A549 (cell line): Measurements from ENCODE around the gene CREM. TPM values are rescaled to one million over a fixed set of nuclear protein-coding genes. Genes with fewer than 3 reads are reported as not detected.

Source experiments
- ATAC-seq, 2 experiments: fragments of 200-7000 bp in 1 of 2; fragments of >200 bp in 1 of 2; cut with Nextera tagmentation in 1 of 2; cut with Tn5 transposase in 1 of 2; 3 replicates each; pipeline versions ENCODE4 v1.8.0 to v1.9.1; 2018 to 2020; ENCODE audit warnings: mild to moderate bottlenecking in 1 of 2, moderate library complexity in 1 of 2
- CTCF ChIA-PET: fragments of 300-600 bp; sonication (Branson Sonifier 250); formaldehyde crosslinking; extraction: SDS; loops from one replicate; lab custom pipeline; 2021; ENCODE audit warnings: antibody characterized with exemption, inconsistent platforms; lab: Yijun Ruan, JAX
- POLR2A ChIA-PET: fragments of 350-600 bp; formaldehyde crosslinking; extraction: SDS; loops from one replicate; lab custom pipeline; 2021; ENCODE audit warnings: antibody characterized with exemption, inconsistent platforms; lab: Yijun Ruan, JAX
- DNase-seq, 2 experiments: peaks; one replicate each; pipeline versions ENCODE4 v3.0.0 to v3.0.0-alpha.2; 2011 to 2016; ENCODE audit warnings: low read depth in 1 of 2, low spot score in 1 of 2
- FAIRE-seq: peaks from 2 replicates; lab custom pipeline; 2011; peaks lifted over from hg19 to GRCh38; lab: Jason Lieb, UNC
- H3K27ac ChIP-seq, 2 experiments: fragments of >200 bp; sonication (Bioruptor Twin); formaldehyde crosslinking; 3 replicates each; pipeline ENCODE4 v1.5.1; 2016 to 2017
- H3K4me1 ChIP-seq: fragments of >200 bp; sonication (Bioruptor Twin); formaldehyde crosslinking; 3 replicates; pipeline ENCODE4 v1.6.1; 2016
- H3K4me2 ChIP-seq: fragments of >200 bp; sonication (Bioruptor Twin); formaldehyde crosslinking; 3 replicates; pipeline ENCODE4 v1.6.1; 2016
- H3K4me3 ChIP-seq: fragments of >200 bp; sonication (Bioruptor Twin); formaldehyde crosslinking; 3 replicates; pipeline ENCODE4 v1.5.1; 2016
- H3K9me3 ChIP-seq: fragments of >200 bp; sonication (Bioruptor Twin); formaldehyde crosslinking; 3 replicates; pipeline ENCODE4 v1.6.1; 2016
- BHLHE40 ChIP-seq: IDR thresholded peaks from 2 replicates; pipeline ENCODE4 v1.6.1; 2012; ENCODE audit warnings: low read depth, low read length, inconsistent platforms
- CTCF ChIP-seq: fragments of >200 bp; sonication (Bioruptor Twin); formaldehyde crosslinking; IDR thresholded peaks from 3 replicates; pipeline ENCODE4 v1.5.1; 2016
- EHF ChIP-seq: fragments of 250-450 bp; sonication (Bioruptor Pico); IDR thresholded peaks from 2 replicates; pipeline ENCODE4 v1.5.0; 2020; ENCODE audit warnings: mild to moderate bottlenecking
- FOSL2 ChIP-seq, 2 experiments: fragments of 450-650 bp in 1 of 2; fragments of >200 bp in 1 of 2; sonication (Bioruptor Twin) in 1 of 2; formaldehyde crosslinking; IDR thresholded peaks; 2 replicates each; pipeline versions ENCODE4 v1.5.0 to v1.6.1; 2016 to 2020; ENCODE audit warnings: mild to moderate bottlenecking in 1 of 2, moderate library complexity in 1 of 2
- FOXS1 ChIP-seq: fragments of 250-450 bp; sonication (Bioruptor Pico); IDR thresholded peaks from 2 replicates; pipeline ENCODE4 v1.5.0; 2020; ENCODE audit warnings: mild to moderate bottlenecking, moderate library complexity
- JUN ChIP-seq, 2 experiments: fragments of >200 bp; sonication (Bioruptor Twin); formaldehyde crosslinking; IDR thresholded peaks; 2 replicates in 1 of 2; 3 replicates in 1 of 2; pipeline ENCODE4 v1.6.1; 2016 to 2017
- MAFK ChIP-seq: fragments of 450-650 bp; IDR thresholded peaks from 2 replicates; pipeline ENCODE4 v1.6.1; 2014; ENCODE audit not compliant: partially characterized antibody
- NR3C1 ChIP-seq: fragments of >200 bp; sonication (Bioruptor Twin); formaldehyde crosslinking; IDR thresholded peaks from 3 replicates; pipeline ENCODE4 v1.6.1; 2017
- POLR2AphosphoS2 ChIP-seq: conservative IDR thresholded peaks from 2 replicates; pipeline ENCODE4 v1.6.1; 2012; ENCODE audit warnings: low read length, improper control_type of control experiment, inconsistent platforms
- RARB ChIP-seq: fragments of 250-450 bp; sonication (Bioruptor Pico); IDR thresholded peaks from 2 replicates; pipeline ENCODE4 v1.8.0; 2021; ENCODE audit warnings: mild to moderate bottlenecking, moderate library complexity
- SMC3 ChIP-seq: fragments of >200 bp; sonication (Bioruptor Twin); formaldehyde crosslinking; IDR thresholded peaks from 3 replicates; pipeline ENCODE4 v1.6.1; 2018; ENCODE audit warnings: inconsistent platforms
- TFCP2L1 ChIP-seq: fragments of 250-450 bp; sonication (Bioruptor Pico); IDR thresholded peaks from 2 replicates; pipeline ENCODE4 v1.5.0; 2021; ENCODE audit warnings: mild to moderate bottlenecking
- ZFP36 ChIP-seq: fragments of 450-650 bp; IDR thresholded peaks from 2 replicates; pipeline ENCODE4 v1.6.1; 2014; ENCODE audit warnings: borderline replicate concordance; ENCODE audit not compliant: partially characterized antibody
- WGBS: methylation state at CpG from one replicate; pipeline ENCODE4 v1.1.6; 2017; ENCODE audit errors: missing lambda C conversion rate; 5-methylcytosine and 5-hydroxymethylcytosine counted together
- polyA plus RNA-seq, 4 experiments: library from polyadenylated mRNA; depleted of rRNA in 3 of 4; stranded (reverse); fragments of >200 nt; fragmentation: RNase III in 1 of 4; extraction: RNeasy Plus Mini Kit Qiagen cat#74134 plus additional on column Dnase treatment in 1 of 4; gene quantifications; 2 replicates in 3 of 4; 3 replicates in 1 of 4; pipeline ENCODE4 v1.2.3, GENCODE V29; 2011 to 2017
- TF ChIP-seq, protein P1 (sequence below): fragments of 200-600 bp; sonication (generic); IDR thresholded peaks from 2 replicates; pipeline ENCODE4 v1.6.1; 2016; ENCODE audit warnings: antibody characterized with exemption, mild to moderate bottlenecking, moderate library complexity
- TF ChIP-seq, protein P2 (sequence below): IDR thresholded peaks from 2 replicates; pipeline ENCODE4 v1.6.1; 2012
- TF ChIP-seq, protein P3 (sequence below): fragments of >200 bp; sonication (Bioruptor Twin); formaldehyde crosslinking; IDR thresholded peaks from 3 replicates; pipeline ENCODE4 v1.6.1; 2016

Gene CREM
- polyA plus RNA-seq, 2 of the 4 experiments (the other 2 are of a cell fraction): 53.3 to 112 TPM

DNA sequence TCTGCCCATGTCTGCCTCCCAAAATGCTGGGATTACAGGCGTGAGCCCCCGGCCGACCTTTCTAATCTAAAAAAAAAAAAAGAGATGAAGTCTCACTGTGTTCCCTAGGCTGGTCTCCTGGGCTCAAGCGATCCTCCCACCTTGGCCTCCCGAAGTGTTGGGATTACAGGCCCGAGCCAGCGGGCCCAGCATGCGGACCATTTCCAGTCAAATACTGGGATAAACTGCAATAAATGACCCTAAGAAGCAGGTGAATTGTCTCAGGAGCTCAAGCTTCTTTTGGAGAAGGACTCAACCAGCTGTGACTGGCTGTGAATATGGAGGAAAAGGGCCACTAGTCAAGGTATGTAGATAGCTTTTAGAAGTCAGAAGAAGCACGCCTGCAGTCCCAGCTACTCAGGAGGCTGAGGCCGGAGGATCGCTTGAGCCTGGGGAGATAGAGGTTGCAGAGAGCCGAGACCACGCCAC, 550 bp upstream of the CREM start:
- peak overlapping the region; percentile 82 for H3K4me2 ChIP-seq
- no peak; a peak in 1 of 6 replicates for ATAC-seq
- peaks cover 25% of the 10 kb centered on the region; the same call in 2 of the 3 replicates for H3K4me1 ChIP-seq
- TF ChIP-seq ZFP36 (no peak), EHF (CRISPR knock-in tag) (0 out of 2 replicates have a peak, but pooled peaks have one; percentile 38)
- no peak for FAIRE-seq
- peak overlapping the region; percentile 56 for H3K4me3 ChIP-seq
- no peaks in the 10 kb centered on the region for H3K9me3 ChIP-seq
- ChIA-PET POLR2A (interaction anchor here (0.7 to 3.4 kb wide), 14 partner anchors 8 to 96 kb away, joined by 3 to 64 read pairs (median 4); partner anchors contain the start of gene CUL2), CTCF (interaction anchor here (0.6 to 15.7 kb wide), 27 partner anchors 8 to 440 kb away, joined by 3 to 246 read pairs (median 4); no protein-coding TSS in a partner anchor)
- WGBS: 54% methylated on average over 13 of the region's 13 CpGs
- H3K27ac ChIP-seq: peak overlapping the region; percentile 82 to 96
- DNase-seq: no peak

- no peak for FAIRE-seq
These were observed 744 bp downstream of the CREM start for GRCh38 chr10:35127289-35127891.

GRCh38 chr10:35129185-35129674, 2.6 kb downstream of the CREM start:
- ATAC-seq: no peak

More at GRCh38 chr10:35127289-35127891, 744 bp downstream of the CREM start:
- H3K4me2 ChIP-seq: peak overlapping the region; percentile 69
- H3K27ac ChIP-seq: peak overlapping the region; percentile 96 to 97
- TF ChIP-seq FOSL2 (IDR thresholded peaks at IDR 0.05) (no peak), FOSL2 (CRISPR knock-in tag; IDR thresholded peaks at IDR 0.05) (peak; percentile 40; the same call in 1 of the 2 replicates), NR3C1 (no peak), BHLHE40 (no peak), JUN (IDR thresholded peaks at IDR 0.05) (peak in 1 of 2 experiments; percentile 10; a peak in 1 of 5 replicates), EHF (CRISPR knock-in tag) (no peak), SMC3 (no peak), RARB (no peak), FOXS1 (CRISPR knock-in tag) (no peak), POLR2AphosphoS2 (no peak), MAFK (no peak)
- TF ChIP-seq, protein P1, sequence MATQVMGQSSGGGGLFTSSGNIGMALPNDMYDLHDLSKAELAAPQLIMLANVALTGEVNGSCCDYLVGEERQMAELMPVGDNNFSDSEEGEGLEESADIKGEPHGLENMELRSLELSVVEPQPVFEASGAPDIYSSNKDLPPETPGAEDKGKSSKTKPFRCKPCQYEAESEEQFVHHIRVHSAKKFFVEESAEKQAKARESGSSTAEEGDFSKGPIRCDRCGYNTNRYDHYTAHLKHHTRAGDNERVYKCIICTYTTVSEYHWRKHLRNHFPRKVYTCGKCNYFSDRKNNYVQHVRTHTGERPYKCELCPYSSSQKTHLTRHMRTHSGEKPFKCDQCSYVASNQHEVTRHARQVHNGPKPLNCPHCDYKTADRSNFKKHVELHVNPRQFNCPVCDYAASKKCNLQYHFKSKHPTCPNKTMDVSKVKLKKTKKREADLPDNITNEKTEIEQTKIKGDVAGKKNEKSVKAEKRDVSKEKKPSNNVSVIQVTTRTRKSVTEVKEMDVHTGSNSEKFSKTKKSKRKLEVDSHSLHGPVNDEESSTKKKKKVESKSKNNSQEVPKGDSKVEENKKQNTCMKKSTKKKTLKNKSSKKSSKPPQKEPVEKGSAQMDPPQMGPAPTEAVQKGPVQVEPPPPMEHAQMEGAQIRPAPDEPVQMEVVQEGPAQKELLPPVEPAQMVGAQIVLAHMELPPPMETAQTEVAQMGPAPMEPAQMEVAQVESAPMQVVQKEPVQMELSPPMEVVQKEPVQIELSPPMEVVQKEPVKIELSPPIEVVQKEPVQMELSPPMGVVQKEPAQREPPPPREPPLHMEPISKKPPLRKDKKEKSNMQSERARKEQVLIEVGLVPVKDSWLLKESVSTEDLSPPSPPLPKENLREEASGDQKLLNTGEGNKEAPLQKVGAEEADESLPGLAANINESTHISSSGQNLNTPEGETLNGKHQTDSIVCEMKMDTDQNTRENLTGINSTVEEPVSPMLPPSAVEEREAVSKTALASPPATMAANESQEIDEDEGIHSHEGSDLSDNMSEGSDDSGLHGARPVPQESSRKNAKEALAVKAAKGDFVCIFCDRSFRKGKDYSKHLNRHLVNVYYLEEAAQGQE: no peak; the same call in 1 of the 2 replicates
- TF ChIP-seq, protein P2, sequence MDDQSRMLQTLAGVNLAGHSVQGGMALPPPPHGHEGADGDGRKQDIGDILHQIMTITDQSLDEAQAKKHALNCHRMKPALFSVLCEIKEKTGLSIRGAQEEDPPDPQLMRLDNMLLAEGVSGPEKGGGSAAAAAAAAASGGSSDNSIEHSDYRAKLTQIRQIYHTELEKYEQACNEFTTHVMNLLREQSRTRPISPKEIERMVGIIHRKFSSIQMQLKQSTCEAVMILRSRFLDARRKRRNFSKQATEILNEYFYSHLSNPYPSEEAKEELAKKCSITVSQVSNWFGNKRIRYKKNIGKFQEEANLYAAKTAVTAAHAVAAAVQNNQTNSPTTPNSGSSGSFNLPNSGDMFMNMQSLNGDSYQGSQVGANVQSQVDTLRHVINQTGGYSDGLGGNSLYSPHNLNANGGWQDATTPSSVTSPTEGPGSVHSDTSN: no peak
- TF ChIP-seq, protein P3, sequence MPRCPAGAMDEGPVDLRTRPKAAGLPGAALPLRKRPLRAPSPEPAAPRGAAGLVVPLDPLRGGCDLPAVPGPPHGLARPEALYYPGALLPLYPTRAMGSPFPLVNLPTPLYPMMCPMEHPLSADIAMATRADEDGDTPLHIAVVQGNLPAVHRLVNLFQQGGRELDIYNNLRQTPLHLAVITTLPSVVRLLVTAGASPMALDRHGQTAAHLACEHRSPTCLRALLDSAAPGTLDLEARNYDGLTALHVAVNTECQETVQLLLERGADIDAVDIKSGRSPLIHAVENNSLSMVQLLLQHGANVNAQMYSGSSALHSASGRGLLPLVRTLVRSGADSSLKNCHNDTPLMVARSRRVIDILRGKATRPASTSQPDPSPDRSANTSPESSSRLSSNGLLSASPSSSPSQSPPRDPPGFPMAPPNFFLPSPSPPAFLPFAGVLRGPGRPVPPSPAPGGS: peak; percentile 91
- H3K9me3 ChIP-seq: no peaks in the 10 kb centered on the region
- CTCF ChIA-PET: interaction anchor here (0.6 to 15.7 kb wide), 13 partner anchors 9 to 1756 kb away, joined by 3 to 246 read pairs (median 4); no protein-coding TSS in a partner anchor
- DNase-seq (peak; percentile 43 to 55), ATAC-seq (peak; percentile 13 to 51; a peak in 5 of 6 replicates)
- POLR2A ChIA-PET: interaction anchor here (0.6 to 3.4 kb wide), 6 partner anchors 12 to 198 kb away, joined by 3 to 64 read pairs (median 3); no protein-coding TSS in a partner anchor
- H3K4me1 ChIP-seq: peaks cover 31% of the 10 kb centered on the region; the same call in 2 of the 3 replicates
- H3K4me3 ChIP-seq: peak overlapping the region; percentile 87
- 1% methylated on average over 25 of the region's 56 CpGs for WGBS

More at GRCh38 chr10:35129185-35129674, 2.6 kb downstream of the CREM start:
- peaks cover 34% of the 10 kb centered on the region; the same call in 2 of the 3 replicates for H3K4me1 ChIP-seq
- H3K27ac ChIP-seq: no peak overlapping the region
- 93% methylated on average over 1 of the region's 1 CpG for WGBS
- ChIA-PET CTCF (interaction anchor here (0.8 to 1.1 kb wide), 2 partner anchors 67 to 134 kb away, joined by 3 to 4 read pairs; no protein-coding TSS in a partner anchor), POLR2A (no interaction called here)
- FAIRE-seq (no peak), DNase-seq (no peak)
- no peaks in the 10 kb centered on the region for H3K9me3 ChIP-seq
- 0 out of 3 replicates have a peak overlapping the region, but pooled peaks have one; percentile 87 for H3K4me3 ChIP-seq
- peak overlapping the region; percentile 69 for H3K4me2 ChIP-seq
- no peak for TF ChIP-seq MAFK
- TF ChIP-seq, protein P1: no peak
- TF ChIP-seq TFCP2L1: no peak
- no peak for TF ChIP-seq CTCF
- TF ChIP-seq BHLHE40: no peak
